ENCODE results near the gene LHFPL4. TPM values are rescaled to one million over a fixed set of nuclear protein-coding genes. Genes with fewer than 3 reads are reported as not detected.

The LHFPL4 gene
- total RNA-seq, 1 donor from 2014 or later = 1.4 TPM

DNA sequence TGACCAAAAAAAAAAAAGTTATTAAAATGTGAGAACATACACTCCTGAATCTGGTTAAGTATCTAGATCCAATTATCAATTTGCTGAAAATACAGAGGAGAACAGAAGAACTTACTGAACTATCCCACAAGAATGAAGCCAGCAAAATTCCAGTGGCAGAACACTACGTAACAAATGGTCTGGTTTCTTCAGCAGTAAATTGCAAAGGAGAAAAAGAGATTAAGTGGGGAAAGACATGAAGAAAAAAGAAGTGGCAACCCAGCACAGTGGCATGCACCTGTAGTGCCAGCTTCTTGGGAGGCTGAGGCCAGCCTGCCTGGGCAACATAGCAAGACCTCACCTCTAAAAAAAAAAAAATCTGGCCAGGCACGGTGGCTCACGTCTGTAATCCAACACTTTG lies 62.1 kb downstream of the LHFPL4 start:
- H3K4me3 Mint-ChIP-seq = no peak overlapping the region

DNA sequence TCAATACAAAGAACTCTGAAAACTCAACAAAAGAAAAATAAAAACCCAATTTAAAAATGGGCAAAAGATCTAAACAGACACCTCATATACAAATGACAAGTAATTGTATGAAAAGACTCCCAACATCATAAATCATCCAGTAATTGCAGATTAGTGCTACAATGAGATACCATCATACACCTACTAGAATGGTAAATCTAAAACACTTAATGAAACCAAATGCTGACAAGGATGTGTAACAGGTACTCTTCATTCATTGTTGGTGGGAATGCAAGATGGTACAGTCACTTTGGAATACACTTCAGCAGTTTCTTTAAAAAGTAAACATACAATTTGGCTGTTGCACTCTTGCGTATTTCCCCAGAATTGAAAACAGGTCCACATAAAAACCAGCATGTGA lies 68.4 kb downstream of the LHFPL4 start:
- Mint-ChIP-seq H3K27ac (ENCODE audit: unreplicated experiment) (no peak overlapping the region), H3K36me3 (ENCODE audit: low read depth) (peaks cover 32% of the 10 kb centered on the region), H3K27me3 (ENCODE audit: low read depth) (no peaks in the 10 kb centered on the region)

More for the DNA sequence above, 62.1 kb downstream of the LHFPL4 start:
- Mint-ChIP-seq H3K36me3 (ENCODE audit: low read depth) (peaks cover 26% of the 10 kb centered on the region), H3K9me3 (peaks cover 5% of the 10 kb centered on the region), H3K4me1 (peaks cover 4% of the 10 kb centered on the region), H3K27ac (ENCODE audit: unreplicated experiment) (no peak overlapping the region), H3K27me3 (ENCODE audit: low read depth) (no peaks in the 10 kb centered on the region)
- TF ChIP-seq CTCF (conservative IDR thresholded peaks at IDR 0.05) = no peak
- DNase-seq (ENCODE audit: low read depth, low spot score) = no peak

DNA sequence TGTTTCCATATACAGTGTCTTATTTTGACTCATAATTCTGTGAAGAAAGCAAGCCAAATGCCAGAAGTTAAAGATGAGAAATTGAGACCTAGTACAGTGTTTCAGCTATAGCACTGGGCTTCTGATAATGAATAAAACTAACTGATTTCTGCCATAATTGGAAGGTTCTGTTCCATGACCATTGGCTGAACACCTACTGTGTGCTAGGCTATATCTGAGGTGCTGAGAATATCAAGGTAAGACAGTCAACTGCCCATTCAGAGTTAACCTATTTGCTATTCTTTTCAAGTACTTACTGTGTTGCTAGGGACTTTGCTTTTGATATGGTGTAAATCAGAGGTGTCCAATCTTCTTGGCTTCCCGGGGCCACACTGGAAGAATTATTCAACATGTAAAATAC lies 73.4 kb downstream of the LHFPL4 start:
- Mint-ChIP-seq H3K36me3 (ENCODE audit: low read depth) (peaks cover 39% of the 10 kb centered on the region), H3K9me3 (no peaks in the 10 kb centered on the region), H3K27me3 (ENCODE audit: low read depth) (no peaks in the 10 kb centered on the region), H3K27ac (ENCODE audit: unreplicated experiment) (no peak overlapping the region), H3K4me1 (peaks cover 8% of the 10 kb centered on the region), H3K4me3 (no peak overlapping the region)
- DNase-seq (ENCODE audit: low read depth, low spot score) = no peak
- TF ChIP-seq CTCF (conservative IDR thresholded peaks at IDR 0.05) = no peak

More for the DNA sequence above, 68.4 kb downstream of the LHFPL4 start:
- Mint-ChIP-seq H3K4me1 (no peaks in the 10 kb centered on the region), H3K9me3 (peaks cover 5% of the 10 kb centered on the region), H3K4me3 (no peak overlapping the region)
- no peak for TF ChIP-seq CTCF (conservative IDR thresholded peaks at IDR 0.05)
- no peak for DNase-seq (ENCODE audit: low read depth, low spot score)

DNA sequence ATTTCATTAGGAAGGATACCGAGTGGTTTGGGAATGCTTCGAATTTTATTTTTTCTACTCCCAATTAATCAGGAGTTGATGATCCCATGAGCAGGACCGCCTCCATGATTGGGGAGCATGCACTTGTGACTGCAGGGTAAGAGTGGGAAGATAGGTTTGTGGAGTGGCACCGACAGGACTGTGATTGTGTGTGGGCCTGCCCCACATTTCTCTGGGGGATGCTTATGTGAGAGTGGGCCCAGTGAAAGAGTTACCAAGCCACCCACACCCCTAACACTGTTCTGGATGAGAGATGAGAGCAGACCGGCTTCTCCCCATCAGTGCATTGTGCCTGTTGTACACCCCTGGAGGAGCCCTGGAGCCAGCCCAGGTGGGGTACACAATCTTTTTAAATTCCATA lies 76.7 kb downstream of the LHFPL4 start:
- H3K9me3 Mint-ChIP-seq = no peaks in the 10 kb centered on the region
- peaks cover 38% of the 10 kb centered on the region for H3K36me3 Mint-ChIP-seq (ENCODE audit: low read depth)

DNA sequence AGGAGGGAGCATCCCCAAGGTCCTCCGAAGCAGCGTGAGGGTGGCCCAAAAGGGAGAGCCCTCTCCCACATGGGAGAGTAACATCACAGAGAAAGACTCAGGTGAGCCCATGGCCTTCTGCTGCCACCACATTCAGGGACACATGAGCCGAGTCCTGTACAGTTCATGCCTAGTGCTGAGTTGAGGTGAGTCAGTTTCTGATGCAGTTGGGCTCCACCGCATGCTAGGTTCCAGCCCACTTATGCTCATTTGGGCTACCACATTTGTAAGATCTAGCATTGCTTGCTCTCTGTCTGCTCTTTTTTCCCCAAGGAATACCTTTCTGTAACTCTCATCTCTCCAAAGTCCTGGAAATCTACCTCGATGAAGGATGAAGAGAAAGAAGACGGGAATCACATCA lies 79.1 kb downstream of the LHFPL4 start:
- no peak for TF ChIP-seq CTCF (conservative IDR thresholded peaks at IDR 0.05)
- Mint-ChIP-seq H3K36me3 (ENCODE audit: low read depth) (peaks cover 35% of the 10 kb centered on the region), H3K27ac (ENCODE audit: unreplicated experiment) (no peak overlapping the region), H3K4me3 (no peak overlapping the region), H3K9me3 (no peaks in the 10 kb centered on the region), H3K27me3 (ENCODE audit: low read depth) (no peaks in the 10 kb centered on the region), H3K4me1 (peaks cover 8% of the 10 kb centered on the region)
- DNase-seq (ENCODE audit: low read depth, low spot score) = no peak

More for the DNA sequence above, 76.7 kb downstream of the LHFPL4 start:
- DNase-seq (ENCODE audit: low read depth, low spot score) = no peak
- no peak overlapping the region for H3K27ac Mint-ChIP-seq (ENCODE audit: unreplicated experiment)
- H3K27me3 Mint-ChIP-seq (ENCODE audit: low read depth) = no peaks in the 10 kb centered on the region
- H3K4me3 Mint-ChIP-seq = no peak overlapping the region
- H3K4me1 Mint-ChIP-seq = peaks cover 8% of the 10 kb centered on the region
- no peak for TF ChIP-seq CTCF (conservative IDR thresholded peaks at IDR 0.05)
